Inflammatory macrophage treated with lipopolysaccharide for 1 hour (primary cell): ENCODE results near the gene RNF123.

ENCODE experiments used
- DNase-seq, 2 donors: peaks; one replicate each; pipeline ENCODE4 v3.0.0-alpha.2; 2020 to 2022

RNF123 gene

GRCh38 chr3:49705390-49705960 is 16.1 kb downstream of the RNF123 start:
- no peak for DNase-seq

GRCh38 chr3:49706456-49707112 is 17.2 kb downstream of the RNF123 start:
- DNase-seq, result no peak

- DNase-seq, result no peak
These were observed 17.7 kb downstream of the RNF123 start for GRCh38 chr3:49707113-49707480.

DNA sequence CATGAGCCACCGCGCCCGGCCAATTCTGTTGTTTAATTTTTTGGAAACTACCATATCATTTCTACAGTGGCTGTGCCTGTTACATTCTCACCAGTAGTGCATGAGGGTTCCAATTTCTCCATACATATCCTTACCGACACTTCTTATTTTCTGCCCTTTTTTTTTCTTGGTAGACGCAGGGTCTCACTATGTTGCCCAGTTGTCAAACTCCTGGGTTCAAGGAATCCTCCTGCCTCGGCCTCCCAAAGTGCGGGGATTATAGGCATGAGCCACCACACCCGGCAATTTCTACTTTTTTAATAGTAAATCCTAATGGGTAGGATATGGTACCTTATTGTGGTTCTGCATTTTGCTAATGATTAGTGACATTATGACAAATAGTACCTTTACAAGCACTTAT is 20.5 kb downstream of the RNF123 start:
- DNase-seq, result no peak

- DNase-seq, result no peak
These were observed 22.1 kb downstream of the RNF123 start for GRCh38 chr3:49711489-49711888.

DNA sequence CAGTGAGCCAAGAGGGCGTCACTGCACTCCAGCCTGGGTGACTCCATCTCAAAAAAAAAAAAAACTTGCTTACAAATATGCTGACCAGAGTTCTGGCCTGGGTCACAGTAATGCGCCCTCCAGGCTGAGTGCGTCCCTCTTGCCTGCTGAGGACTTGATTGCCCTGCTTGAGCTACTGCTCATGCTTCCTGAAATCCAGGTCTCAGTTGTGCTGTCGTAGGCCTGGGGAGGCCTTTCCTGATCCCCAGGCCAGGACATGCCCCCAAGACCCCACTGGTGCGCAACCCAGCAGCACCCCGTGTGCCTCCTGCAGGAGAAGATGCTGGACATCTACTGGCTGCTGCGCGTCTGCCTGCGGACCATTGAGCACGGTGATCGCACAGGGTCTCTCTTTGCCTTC is 22.8 kb downstream of the RNF123 start:
- no peak for DNase-seq

GRCh38 chr3:49712631-49713317 is 23.4 kb downstream of the RNF123 start:
- DNase-seq, result no peak

- no peak for DNase-seq
These were observed 24.2 kb downstream of the RNF123 start for GRCh38 chr3:49713336-49714105.

- no peak for DNase-seq
These were observed 25.6 kb downstream of the RNF123 start for GRCh38 chr3:49714728-49715550.

DNA sequence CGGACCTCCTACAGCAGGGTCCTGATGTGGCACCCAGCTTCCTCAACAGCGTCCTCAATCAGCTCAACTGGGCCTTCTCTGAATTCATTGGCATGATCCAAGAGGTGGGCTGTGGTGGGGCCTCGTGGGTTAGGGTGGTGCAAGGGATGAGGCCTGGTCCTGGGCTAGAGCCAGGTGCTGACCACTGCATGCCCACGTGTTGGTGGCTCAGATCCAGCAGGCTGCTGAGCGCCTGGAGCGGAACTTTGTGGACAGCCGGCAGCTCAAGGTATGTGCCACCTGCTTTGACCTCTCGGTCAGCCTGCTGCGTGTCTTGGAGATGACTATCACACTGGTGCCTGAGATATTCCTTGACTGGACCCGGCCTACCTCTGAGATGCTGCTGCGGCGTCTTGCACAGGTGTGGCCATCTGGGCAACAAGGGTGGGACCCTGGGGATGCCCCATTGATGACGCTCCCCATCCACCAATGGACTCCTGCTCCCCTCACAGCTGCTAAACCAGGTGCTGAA is 26.3 kb downstream of the RNF123 start:
- no peak for DNase-seq

- no peak for DNase-seq
These were observed 26.8 kb downstream of the RNF123 start for GRCh38 chr3:49716169-49716568.

DNA sequence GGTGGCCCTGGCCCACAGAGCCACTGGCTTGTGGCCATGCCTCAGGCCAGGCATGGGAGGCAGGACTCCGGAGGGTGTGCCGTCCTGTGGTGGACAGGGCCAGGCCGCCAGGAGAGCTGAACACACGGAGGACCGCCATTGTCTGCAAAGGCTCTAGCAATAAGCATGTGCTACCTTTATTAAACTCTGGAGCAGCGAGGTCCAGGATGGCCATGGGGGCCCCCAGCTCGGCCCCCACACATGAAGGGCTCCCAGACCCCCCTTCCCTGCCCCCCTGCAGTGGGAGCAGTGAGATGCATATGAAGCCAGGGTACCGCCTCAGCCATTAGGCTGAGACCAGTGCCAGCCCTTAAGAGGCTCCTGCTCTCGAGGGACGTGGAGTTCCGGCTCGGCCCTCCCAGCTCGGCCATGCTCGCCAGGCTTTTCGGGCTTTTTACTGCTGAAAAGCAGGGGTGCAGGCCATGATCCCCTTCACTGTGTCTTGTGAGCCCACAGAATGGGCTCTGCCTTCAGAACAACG is 27.4 kb downstream of the RNF123 start:
- no peak for DNase-seq

DNA sequence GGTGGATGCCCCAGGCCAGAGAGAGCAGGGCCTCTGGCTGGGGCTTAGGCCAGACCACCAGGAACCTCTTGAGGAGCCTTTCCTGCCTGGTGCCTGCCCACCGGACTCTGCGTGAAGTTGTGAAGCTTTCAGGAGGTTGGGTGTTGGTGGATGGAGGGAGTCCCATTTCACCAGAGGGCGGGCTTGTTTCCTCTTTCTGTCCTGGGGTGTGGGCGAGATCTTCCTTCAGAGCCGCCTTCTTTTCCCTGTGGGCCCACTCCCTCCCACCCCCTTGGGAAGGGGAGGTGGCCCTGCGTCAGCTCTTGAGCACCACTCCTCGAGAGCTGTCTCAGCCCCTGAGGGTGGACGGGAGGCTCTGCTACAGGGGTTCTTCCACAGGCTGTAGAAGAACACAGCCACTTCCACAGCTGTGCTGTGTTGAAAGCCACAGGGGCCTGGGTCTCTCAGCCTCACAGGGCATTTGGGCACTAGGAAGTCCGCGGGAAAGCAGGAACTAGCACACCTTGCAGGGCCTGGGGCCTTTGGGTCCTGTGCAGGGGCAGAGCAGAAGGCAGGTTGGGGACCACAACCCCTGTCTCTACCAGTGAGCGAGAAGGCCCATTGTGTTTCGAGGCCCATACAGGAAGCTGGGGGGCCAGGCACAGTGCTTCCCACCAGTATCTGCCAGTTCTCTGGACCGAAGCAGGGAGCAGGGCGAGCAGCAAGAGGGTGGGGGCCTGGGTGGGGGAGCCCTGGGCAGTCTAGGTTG is 28.0 kb downstream of the RNF123 start:
- peak in 1 of 2 donors; percentile 13 for DNase-seq

- no peak for DNase-seq
These were observed 28.9 kb downstream of the RNF123 start for GRCh38 chr3:49717959-49718857.

DNA sequence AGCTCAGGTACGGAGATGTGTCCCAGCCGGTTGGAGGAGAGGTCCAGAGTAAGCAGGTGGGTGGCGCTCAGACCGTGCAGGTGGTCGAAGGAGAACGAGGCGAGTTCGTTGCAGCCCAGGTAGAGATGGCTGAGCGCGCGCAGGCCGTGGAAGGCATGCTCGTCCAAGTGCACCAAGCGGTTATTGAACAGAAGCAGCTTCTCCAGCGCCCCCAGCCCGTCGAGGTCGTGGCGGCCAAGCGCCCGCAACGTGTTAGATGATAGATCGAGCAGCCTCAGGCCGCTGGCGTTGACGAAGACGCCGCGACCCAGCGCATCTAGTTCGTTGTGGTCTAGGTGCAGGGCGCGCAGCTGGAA is 29.5 kb downstream of the RNF123 start:
- DNase-seq, result no peak

DNA sequence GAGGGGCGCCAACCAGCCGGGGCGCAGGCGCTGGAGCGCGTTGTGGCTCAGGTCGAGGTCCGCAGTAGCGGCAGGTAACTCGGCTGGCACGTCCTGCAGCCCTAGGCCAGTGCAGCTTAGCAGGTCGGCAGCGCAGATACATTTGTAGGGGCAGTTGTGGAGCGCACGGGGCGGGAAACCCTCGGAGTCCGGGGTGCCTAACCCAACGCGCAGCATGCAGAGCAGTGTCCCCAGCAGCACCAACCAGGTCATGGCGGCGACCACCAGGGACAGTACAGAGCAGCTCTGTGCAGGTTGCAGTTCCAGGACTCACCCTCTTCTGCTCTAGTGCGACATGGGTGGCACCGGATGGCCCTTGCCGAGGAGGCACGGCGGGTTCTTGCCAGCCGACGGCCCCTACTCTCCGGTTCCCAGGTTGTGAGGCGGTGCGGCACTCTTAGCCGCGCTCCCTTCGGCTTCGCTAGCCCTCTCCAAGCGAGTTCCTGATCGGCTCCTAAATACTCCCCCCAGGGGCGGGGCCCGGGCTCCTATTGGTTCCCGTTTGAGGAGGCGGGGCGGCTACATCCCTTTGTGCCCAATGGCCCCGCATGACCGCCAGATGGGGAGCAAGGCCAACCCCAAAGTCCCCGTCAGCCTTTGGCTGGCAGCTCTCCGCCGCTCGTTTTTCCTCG is 30.0 kb downstream of the RNF123 start, which contains the start of gene AMIGO3:
TSS of gene AMIGO3 (minus strand) at position 471 of the 671 bp plus-strand sequence. CDS start at position 252, 219 bp downstream.
- DNase-seq, result peak; percentile 90 to 97

DNA sequence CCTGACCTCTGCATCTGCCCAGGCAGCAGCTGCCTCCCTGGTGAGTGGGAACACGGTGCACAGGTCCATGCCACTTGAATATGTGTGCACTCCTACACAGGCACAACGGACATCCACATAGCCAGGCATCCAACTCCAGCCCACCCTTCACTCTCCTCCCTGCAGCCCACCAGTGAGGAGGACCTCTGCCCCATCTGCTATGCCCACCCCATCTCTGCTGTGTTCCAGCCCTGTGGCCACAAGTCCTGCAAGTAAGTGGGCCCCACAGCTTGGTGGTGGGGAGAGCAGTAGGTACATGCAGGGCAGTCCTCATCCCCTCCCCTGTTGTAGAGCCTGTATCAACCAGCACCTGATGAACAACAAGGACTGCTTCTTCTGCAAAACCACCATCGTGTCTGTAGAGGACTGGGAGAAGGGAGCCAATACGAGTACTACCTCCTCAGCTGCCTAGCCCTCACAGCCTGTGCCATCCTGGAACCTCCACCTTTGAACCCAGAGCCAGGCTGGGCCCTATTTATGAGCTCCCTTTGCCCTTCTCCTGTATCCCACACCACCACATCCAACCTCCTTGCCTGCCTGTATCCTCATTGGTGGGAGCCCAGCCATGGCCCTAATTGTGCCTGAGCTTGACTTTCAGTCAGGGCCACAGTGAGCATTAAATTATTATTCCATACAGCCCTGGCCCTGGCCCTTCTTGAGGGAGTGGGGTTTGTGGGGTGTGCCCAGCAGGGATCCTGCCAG is 31.7 kb downstream of the RNF123 start:
- DNase-seq, result no peak

DNA sequence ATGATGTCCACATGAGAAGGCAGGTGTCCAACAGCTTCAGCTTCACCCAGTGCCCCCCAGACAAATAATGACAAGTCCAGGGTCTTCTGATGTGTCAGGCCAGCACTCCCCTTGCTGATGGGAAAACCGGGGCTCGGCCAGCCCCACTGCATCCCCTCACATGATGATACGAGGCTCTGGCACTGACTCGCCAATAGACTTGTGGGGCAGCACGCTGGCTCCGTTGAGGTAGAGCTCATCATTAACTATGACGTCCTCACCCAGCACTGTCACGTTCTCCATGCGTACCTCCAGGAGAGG is 32.2 kb downstream of the RNF123 start:
- DNase-seq, result no peak
